Neural cell (in vitro differentiated cells): ENCODE measurements around the gene PCCA. TPM values are rescaled to one million over a fixed set of nuclear protein-coding genes. Genes with fewer than 3 reads are reported as not detected.

Experiments used
- H2AFZ ChIP-seq: fragments of 200-600, 300-800 bp; sonication (generic), shearing (Covaris generic); 2 replicates; pipeline ENCODE4 v1.6.0; 2014; ENCODE audit warnings: low read depth, mild to moderate bottlenecking, antibody characterized with exemption, low read length, moderate library complexity
- H3F3A ChIP-seq: fragments of 200-600 bp; shearing (Covaris generic); 2 replicates; pipeline ENCODE4 v1.6.1; 2016; ENCODE audit warnings: mild to moderate bottlenecking, moderate library complexity, mixed read lengths, antibody characterized with exemption, low read length; ENCODE audit not compliant: insufficient read depth, poor library complexity, severe bottlenecking
- H3K27ac ChIP-seq: fragments of 200-600, 300-800 bp; sonication (generic), shearing (Covaris generic); 2 replicates; pipeline ENCODE4 v1.5.1; 2014; ENCODE audit warnings: mild to moderate bottlenecking, low read length, moderate library complexity
- H3K27me3 ChIP-seq: fragments of 300-800, 200-600 bp; sonication (generic), shearing (Covaris generic); 2 replicates; pipeline ENCODE4 v1.6.0; 2014; ENCODE audit warnings: mild to moderate bottlenecking, low read depth, low read length, moderate library complexity; ENCODE audit not compliant: insufficient read depth
- H3K36me3 ChIP-seq: fragments of 300-800, 200-600 bp; sonication (generic), shearing (Covaris generic); 2 replicates; pipeline ENCODE4 v1.5.1; 2014; ENCODE audit warnings: mild to moderate bottlenecking, antibody characterized with exemption, low read length, moderate library complexity; ENCODE audit not compliant: insufficient read depth
- H3K4me2 ChIP-seq: fragments of 300-800, 200-600 bp; sonication (generic), shearing (Covaris generic); 2 replicates; pipeline ENCODE4 v1.6.0; 2014; ENCODE audit warnings: mild to moderate bottlenecking, low read length
- H3K4me3 ChIP-seq: fragments of 300-800, 200-600 bp; sonication (generic), shearing (Covaris generic); 2 replicates; pipeline ENCODE4 v1.5.1; 2014; ENCODE audit warnings: mild to moderate bottlenecking, low read length, moderate library complexity
- H3K79me2 ChIP-seq: fragments of 200-600 bp; shearing (Covaris generic); replicated peaks from 2 replicates; pipeline ENCODE4 v1.6.0; 2014; ENCODE audit warnings: mild to moderate bottlenecking, low read length, moderate library complexity; ENCODE audit not compliant: insufficient read depth
- H3K9ac ChIP-seq: fragments of 300-800, 200-600 bp; sonication (generic), shearing (Covaris generic); 2 replicates; pipeline ENCODE4 v1.6.1; 2016; ENCODE audit warnings: mild to moderate bottlenecking, low read length, mixed read lengths
- H3K9me2 ChIP-seq: fragments of 200-600 bp; shearing (Covaris generic); 2 replicates; pipeline ENCODE4 v1.6.1; 2016; ENCODE audit warnings: mild to moderate bottlenecking, low read length, mixed read lengths; ENCODE audit not compliant: insufficient read depth
- H3K9me3 ChIP-seq: fragments of 200-600, 300-800 bp; sonication (generic), shearing (Covaris generic); 2 replicates; pipeline ENCODE4 v1.6.1; 2016; ENCODE audit warnings: mild to moderate bottlenecking, mixed run types, low read length, moderate library complexity, mixed read lengths
- H4K20me1 ChIP-seq: fragments of 200-600 bp; shearing (Covaris generic); 2 replicates; pipeline ENCODE4 v1.6.1; 2016; ENCODE audit warnings: mild to moderate bottlenecking, mixed run types; ENCODE audit not compliant: insufficient read depth
- EP300 ChIP-seq: fragments of 450-650 bp; conservative IDR thresholded peaks from 2 replicates; pipeline ENCODE4 v1.6.1; 2014; ENCODE audit warnings: antibody characterized with exemption, mild to moderate bottlenecking, moderate library complexity; ENCODE audit not compliant: poor library complexity, severe bottlenecking
- EZH2 ChIP-seq: fragments of 200-600, 300-800 bp; shearing (Covaris generic), sonication (generic); IDR thresholded peaks from 2 replicates; pipeline ENCODE4 v1.6.1; 2014; ENCODE audit warnings: antibody characterized with exemption, low read length, borderline replicate concordance, mild to moderate bottlenecking; ENCODE audit not compliant: insufficient read depth, poor library complexity, severe bottlenecking
- MXI1 ChIP-seq: fragments of 450-650 bp; conservative IDR thresholded peaks from 2 replicates; pipeline ENCODE4 v1.6.1; 2014; ENCODE audit warnings: antibody characterized with exemption, mild to moderate bottlenecking; ENCODE audit not compliant: poor library complexity, severe bottlenecking
- POLR2AphosphoS5 ChIP-seq: IDR thresholded peaks from 2 replicates; pipeline ENCODE4 v1.6.1; 2012
- SMC3 ChIP-seq: fragments of 450-650 bp; conservative IDR thresholded peaks from 2 replicates; pipeline ENCODE4 v1.6.1; 2014; ENCODE audit warnings: antibody characterized with exemption, mild to moderate bottlenecking, moderate library complexity; ENCODE audit not compliant: poor library complexity
- TAF1 ChIP-seq: IDR thresholded peaks from 2 replicates; pipeline ENCODE4 v1.6.1; 2012; ENCODE audit warnings: low read depth
- polyA plus RNA-seq: library from polyadenylated mRNA; depleted of rRNA; stranded (reverse); fragments of >200 nt; gene quantifications from 2 replicates; pipeline ENCODE4 v1.2.3, GENCODE V29; 2014
- TF ChIP-seq, protein P1 (sequence below): fragments of 450-650 bp; IDR thresholded peaks from 2 replicates; pipeline ENCODE4 v1.5.1; 2014; ENCODE audit warnings: antibody characterized with exemption, mild to moderate bottlenecking, moderate library complexity; ENCODE audit not compliant: poor library complexity, severe bottlenecking
- TF ChIP-seq, protein P2 (sequence below): IDR thresholded peaks from 2 replicates; pipeline ENCODE4 v1.6.1; 2012; ENCODE audit warnings: borderline replicate concordance

Gene PCCA
- polyA plus RNA-seq, 1 donor from 2014 or later = 17.0 TPM

- Histone ChIP-seq H3K9ac (no peak overlapping the region), H3F3A (no peaks in the 10 kb centered on the region), H3K9me3 (no peaks in the 10 kb centered on the region), H3K4me3 (no peak overlapping the region), H3K79me2 (no peaks in the 10 kb centered on the region), H4K20me1 (no peaks in the 10 kb centered on the region), H3K4me2 (no peak overlapping the region), H2AFZ (no peak overlapping the region), H3K36me3 (no peaks in the 10 kb centered on the region), H3K27ac (no peak overlapping the region), H3K27me3 (no peaks in the 10 kb centered on the region), H3K9me2 (no peaks in the 10 kb centered on the region)
- TF ChIP-seq, protein P1, sequence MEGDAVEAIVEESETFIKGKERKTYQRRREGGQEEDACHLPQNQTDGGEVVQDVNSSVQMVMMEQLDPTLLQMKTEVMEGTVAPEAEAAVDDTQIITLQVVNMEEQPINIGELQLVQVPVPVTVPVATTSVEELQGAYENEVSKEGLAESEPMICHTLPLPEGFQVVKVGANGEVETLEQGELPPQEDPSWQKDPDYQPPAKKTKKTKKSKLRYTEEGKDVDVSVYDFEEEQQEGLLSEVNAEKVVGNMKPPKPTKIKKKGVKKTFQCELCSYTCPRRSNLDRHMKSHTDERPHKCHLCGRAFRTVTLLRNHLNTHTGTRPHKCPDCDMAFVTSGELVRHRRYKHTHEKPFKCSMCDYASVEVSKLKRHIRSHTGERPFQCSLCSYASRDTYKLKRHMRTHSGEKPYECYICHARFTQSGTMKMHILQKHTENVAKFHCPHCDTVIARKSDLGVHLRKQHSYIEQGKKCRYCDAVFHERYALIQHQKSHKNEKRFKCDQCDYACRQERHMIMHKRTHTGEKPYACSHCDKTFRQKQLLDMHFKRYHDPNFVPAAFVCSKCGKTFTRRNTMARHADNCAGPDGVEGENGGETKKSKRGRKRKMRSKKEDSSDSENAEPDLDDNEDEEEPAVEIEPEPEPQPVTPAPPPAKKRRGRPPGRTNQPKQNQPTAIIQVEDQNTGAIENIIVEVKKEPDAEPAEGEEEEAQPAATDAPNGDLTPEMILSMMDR = no peak
- TF ChIP-seq EZH2 (no peak), EP300 (no peak), SMC3 (no peak), POLR2AphosphoS5 (no peak), TAF1 (no peak), MXI1 (no peak)
- TF ChIP-seq, protein P2, sequence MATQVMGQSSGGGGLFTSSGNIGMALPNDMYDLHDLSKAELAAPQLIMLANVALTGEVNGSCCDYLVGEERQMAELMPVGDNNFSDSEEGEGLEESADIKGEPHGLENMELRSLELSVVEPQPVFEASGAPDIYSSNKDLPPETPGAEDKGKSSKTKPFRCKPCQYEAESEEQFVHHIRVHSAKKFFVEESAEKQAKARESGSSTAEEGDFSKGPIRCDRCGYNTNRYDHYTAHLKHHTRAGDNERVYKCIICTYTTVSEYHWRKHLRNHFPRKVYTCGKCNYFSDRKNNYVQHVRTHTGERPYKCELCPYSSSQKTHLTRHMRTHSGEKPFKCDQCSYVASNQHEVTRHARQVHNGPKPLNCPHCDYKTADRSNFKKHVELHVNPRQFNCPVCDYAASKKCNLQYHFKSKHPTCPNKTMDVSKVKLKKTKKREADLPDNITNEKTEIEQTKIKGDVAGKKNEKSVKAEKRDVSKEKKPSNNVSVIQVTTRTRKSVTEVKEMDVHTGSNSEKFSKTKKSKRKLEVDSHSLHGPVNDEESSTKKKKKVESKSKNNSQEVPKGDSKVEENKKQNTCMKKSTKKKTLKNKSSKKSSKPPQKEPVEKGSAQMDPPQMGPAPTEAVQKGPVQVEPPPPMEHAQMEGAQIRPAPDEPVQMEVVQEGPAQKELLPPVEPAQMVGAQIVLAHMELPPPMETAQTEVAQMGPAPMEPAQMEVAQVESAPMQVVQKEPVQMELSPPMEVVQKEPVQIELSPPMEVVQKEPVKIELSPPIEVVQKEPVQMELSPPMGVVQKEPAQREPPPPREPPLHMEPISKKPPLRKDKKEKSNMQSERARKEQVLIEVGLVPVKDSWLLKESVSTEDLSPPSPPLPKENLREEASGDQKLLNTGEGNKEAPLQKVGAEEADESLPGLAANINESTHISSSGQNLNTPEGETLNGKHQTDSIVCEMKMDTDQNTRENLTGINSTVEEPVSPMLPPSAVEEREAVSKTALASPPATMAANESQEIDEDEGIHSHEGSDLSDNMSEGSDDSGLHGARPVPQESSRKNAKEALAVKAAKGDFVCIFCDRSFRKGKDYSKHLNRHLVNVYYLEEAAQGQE = no peak
Measured at GRCh38 chr13:100545684-100546061, 456.8 kb downstream of the PCCA start.

- no peaks in the 10 kb centered on the region for H3K36me3 ChIP-seq
- no peaks in the 10 kb centered on the region for H3K79me2 ChIP-seq
- no peaks in the 10 kb centered on the region for H3K27me3 ChIP-seq
- H3K27ac ChIP-seq = no peak overlapping the region
- H3K9ac ChIP-seq = no peak overlapping the region
- no peaks in the 10 kb centered on the region for H3K9me2 ChIP-seq
- no peak overlapping the region for H3K4me2 ChIP-seq
- H4K20me1 ChIP-seq = no peaks in the 10 kb centered on the region
- no peak overlapping the region for H2AFZ ChIP-seq
- no peaks in the 10 kb centered on the region for H3K9me3 ChIP-seq
- H3K4me3 ChIP-seq = no peak overlapping the region
- no peaks in the 10 kb centered on the region for H3F3A ChIP-seq
- TF ChIP-seq TAF1 (no peak), EZH2 (no peak)
- TF ChIP-seq, protein P2 = no peak
Measured at GRCh38 chr13:100546713-100547405, 458.0 kb downstream of the PCCA start.
